ENCODE data around the gene NUP153. TPM values are rescaled to one million over a fixed set of nuclear protein-coding genes. Genes with fewer than 3 reads are reported as not detected.

Gene NUP153
- total RNA-seq, 4 donors from 2014 or later, result 28.4 to 32.8 (median 31.5) TPM

- TF ChIP-seq POLR2AphosphoS5 (IDR thresholded peaks at IDR 0.05), result peak in 1 of 2 donors; percentile 28
- TF ChIP-seq EP300 (IDR thresholded peaks at IDR 0.05), result no peak
- Histone ChIP-seq H3K27me3 (no peaks in the 10 kb centered on the region), H3K9me3 (no peaks in the 10 kb centered on the region), H3K27ac (replicated peaks in 1 of 4) (peak overlapping the region; percentile 97 to 100 (median 99)), H3K4me3 (peak overlapping the region; percentile 75 to 99 (median 90)), H3K36me3 (no peaks in the 10 kb centered on the region), H3K4me1 (peaks cover 41 to 48% (median 42%) of the 10 kb centered on the region in 4 donors)
- peak; percentile 93 for DNase-seq (ENCODE audit: extremely low spot score)
- WGBS, result 0% methylated on average over 17 of the region's 58 CpGs
- intact Hi-C loops (cut with DNase I), result loop anchor here (10.0 kb wide), 2 partner anchors 101 to 449 kb away; partner anchors contain the start of genes FAM8A1, KDM1B and TPMT
Observed at GRCh38 chr6:17705778-17706579, 746 bp downstream of the NUP153 start.

GRCh38 chr6:17705428-17705777, 1.3 kb downstream of the NUP153 start:
- Histone ChIP-seq H3K4me1 (peaks cover 46 to 53% (median 47%) of the 10 kb centered on the region in 4 donors), H3K9me3 (no peaks in the 10 kb centered on the region), H3K27ac (replicated peaks in 1 of 4) (peak overlapping the region; percentile 97 to 100 (median 99)), H3K36me3 (no peaks in the 10 kb centered on the region), H3K4me3 (peak overlapping the region; percentile 75 to 99 (median 90)), H3K27me3 (no peaks in the 10 kb centered on the region)
- DNase-seq (ENCODE audit: extremely low spot score), result no peak
- WGBS, result 2% methylated on average over 10 of the region's 10 CpGs
- TF ChIP-seq POLR2AphosphoS5 (IDR thresholded peaks at IDR 0.05) (no peak), CTCF (IDR thresholded peaks at IDR 0.05) (no peak), EP300 (IDR thresholded peaks at IDR 0.05) (no peak), POLR2A (IDR thresholded peaks at IDR 0.05; ENCODE audit: low read depth) (no peak)
- intact Hi-C loops (cut with DNase I), result loop anchor here (10.0 kb wide), 2 partner anchors 101 to 449 kb away; partner anchors contain the start of genes FAM8A1, KDM1B and TPMT

- Histone ChIP-seq H3K4me1 (peaks cover 52 to 71% (median 60%) of the 10 kb centered on the region in 4 donors), H3K36me3 (peaks cover 0 to 2% (median 0%) of the 10 kb centered on the region in 4 donors), H3K27me3 (no peaks in the 10 kb centered on the region), H3K4me3 (no peak overlapping the region), H3K27ac (replicated peaks in 1 of 4) (peak overlapping the region; percentile 97 to 100 (median 99)), H3K9me3 (no peaks in the 10 kb centered on the region)
- 0% methylated on average over 1 of the region's 1 CpG for WGBS
- intact Hi-C loops (cut with DNase I), result loop anchor here (10.0 kb wide), 2 partner anchors 98 to 452 kb away; partner anchors contain the start of genes FAM8A1, KDM1B and TPMT
- TF ChIP-seq CTCF (IDR thresholded peaks at IDR 0.05), result no peak
- no peak for TF ChIP-seq EP300 (IDR thresholded peaks at IDR 0.05)
- peak; percentile 19 to 52 for TF ChIP-seq POLR2AphosphoS5 (IDR thresholded peaks at IDR 0.05)
- TF ChIP-seq POLR2A (IDR thresholded peaks at IDR 0.05; ENCODE audit: low read depth), result no peak
- DNase-seq (ENCODE audit: extremely low spot score), result no peak
Observed at GRCh38 chr6:17703256-17703694, 3.5 kb downstream of the NUP153 start.

GRCh38 chr6:17700421-17701416, 6.0 kb downstream of the NUP153 start:
- no peak for DNase-seq (ENCODE audit: extremely low spot score)

More at GRCh38 chr6:17700421-17701416, 6.0 kb downstream of the NUP153 start:
- Histone ChIP-seq H3K27ac (replicated peaks in 1 of 4) (peak overlapping the region in 1 of 4 donors; percentile 14), H3K36me3 (peaks cover 0 to 5% (median 0%) of the 10 kb centered on the region in 4 donors), H3K27me3 (no peaks in the 10 kb centered on the region), H3K9me3 (no peaks in the 10 kb centered on the region), H3K4me1 (peaks cover 52 to 76% (median 71%) of the 10 kb centered on the region in 4 donors), H3K4me3 (no peak overlapping the region)
- intact Hi-C loops (cut with DNase I), result loop anchor here (10.0 kb wide), 2 partner anchors 96 to 454 kb away; partner anchors contain the start of genes FAM8A1, KDM1B and TPMT
- 86% methylated on average over 14 of the region's 14 CpGs for WGBS
- TF ChIP-seq CTCF (IDR thresholded peaks at IDR 0.05) (no peak), POLR2A (IDR thresholded peaks at IDR 0.05; ENCODE audit: low read depth) (no peak), POLR2AphosphoS5 (IDR thresholded peaks at IDR 0.05) (no peak), EP300 (IDR thresholded peaks at IDR 0.05) (no peak)

Measured in esophagus muscularis mucosa (tissue), 4 donors.